Ishikawa (cell line): Measurements from ENCODE around the gene CTNND2.
A peak's percentile ranks its signal among the peaks of the same experiment; 100 is the strongest.

Experiments used
- RAD21 ChIP-seq: IDR thresholded peaks from 2 replicates; pipeline ENCODE4 v1.6.1; 2012; ENCODE audit warnings: low read depth
- YY1 ChIP-seq: IDR thresholded peaks from 2 replicates; pipeline ENCODE4 v1.6.1; 2012; ENCODE audit warnings: low read depth

GRCh38 chr5:11110128-11110527 lies 794.1 kb downstream of the CTNND2 start:
- TF ChIP-seq YY1 (no peak), RAD21 (peak; percentile 28)
